Motor neuron (in vitro differentiated cells): ENCODE measurements around the gene GPR62. TPM values are rescaled to one million over a fixed set of nuclear protein-coding genes. Genes with fewer than 3 reads are reported as not detected.
A peak's percentile ranks its signal among the peaks of the same experiment; 100 is the strongest.
"Not testable (repeated sequence)": the region's sequence is repeated elsewhere in the genome, so short reads cannot be mapped to it uniquely, and the experiment has no call there.

Source experiments
- ATAC-seq, 8 experiments: fragments of 200-7000 bp; cut with Tn5 transposase; replicated peaks in 6 of 8; 2 replicates each; pipeline ENCODE4 v1.8.0; 2021; ENCODE audit warnings: mild to moderate bottlenecking in 8 of 8, moderate library complexity in 8 of 8
- H3K27ac ChIP-seq, 2 donors: fragments of 250-450 bp; sonication (Bioruptor Pico); 2 replicates each; pipeline ENCODE4 v1.9.0; 2021; ENCODE audit warnings: antibody characterized with exemption in 2 of 2, mild to moderate bottlenecking in 2 of 2, moderate library complexity in 1 of 2
- H3K4me1 ChIP-seq, 2 donors: fragments of 250-450 bp; sonication (Bioruptor Pico); replicated peaks in 1 of 2; 2 replicates each; pipeline ENCODE4 v1.6.1; 2021; ENCODE audit warnings: antibody characterized with exemption in 2 of 2, mild to moderate bottlenecking in 2 of 2, moderate library complexity in 1 of 2
- H3K4me3 ChIP-seq, 5 donors: fragments of 250-450 bp; sonication (Bioruptor Pico); 2 replicates each; pipeline ENCODE4 v1.9.0; 2021; ENCODE audit warnings: antibody characterized with exemption in 5 of 5, mild to moderate bottlenecking in 5 of 5, moderate library complexity in 4 of 5
- WGBS, 10 experiments: fragments of 450-650 bp; shearing (Covaris generic); methylation state at CpG; one replicate each; pipeline ENCODE4 v1.0.0; 2022; 5-methylcytosine and 5-hydroxymethylcytosine counted together
- in situ Hi-C, 9 experiments: fragments of 400-800 bp; cut with MboI; loops; one replicate each; pipeline ENCODE4 v1.15.0; 2021; ENCODE audit warnings: low sequenced_read_pairs in 9 of 9, low pct_unique_long_range_greater_than_20kb in 2 of 9; ENCODE audit not compliant: unreplicated experiment in 9 of 9
- total RNA-seq, 8 experiments: library from RNA; unstranded; fragments of 300-600 nt; gene quantifications; 2 replicates each; pipeline versions ENCODE4 v1.2.3 to v1.2.4, GENCODE V29; 2022

The GPR62 gene, protein sequence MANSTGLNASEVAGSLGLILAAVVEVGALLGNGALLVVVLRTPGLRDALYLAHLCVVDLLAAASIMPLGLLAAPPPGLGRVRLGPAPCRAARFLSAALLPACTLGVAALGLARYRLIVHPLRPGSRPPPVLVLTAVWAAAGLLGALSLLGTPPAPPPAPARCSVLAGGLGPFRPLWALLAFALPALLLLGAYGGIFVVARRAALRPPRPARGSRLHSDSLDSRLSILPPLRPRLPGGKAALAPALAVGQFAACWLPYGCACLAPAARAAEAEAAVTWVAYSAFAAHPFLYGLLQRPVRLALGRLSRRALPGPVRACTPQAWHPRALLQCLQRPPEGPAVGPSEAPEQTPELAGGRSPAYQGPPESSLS
- 1 to 10 TPM in 1 of 8 experiments, under 1 TPM in 6, not detected in 1; 0.25 to 2.3 (median 0.66) TPM for total RNA-seq

DNA sequence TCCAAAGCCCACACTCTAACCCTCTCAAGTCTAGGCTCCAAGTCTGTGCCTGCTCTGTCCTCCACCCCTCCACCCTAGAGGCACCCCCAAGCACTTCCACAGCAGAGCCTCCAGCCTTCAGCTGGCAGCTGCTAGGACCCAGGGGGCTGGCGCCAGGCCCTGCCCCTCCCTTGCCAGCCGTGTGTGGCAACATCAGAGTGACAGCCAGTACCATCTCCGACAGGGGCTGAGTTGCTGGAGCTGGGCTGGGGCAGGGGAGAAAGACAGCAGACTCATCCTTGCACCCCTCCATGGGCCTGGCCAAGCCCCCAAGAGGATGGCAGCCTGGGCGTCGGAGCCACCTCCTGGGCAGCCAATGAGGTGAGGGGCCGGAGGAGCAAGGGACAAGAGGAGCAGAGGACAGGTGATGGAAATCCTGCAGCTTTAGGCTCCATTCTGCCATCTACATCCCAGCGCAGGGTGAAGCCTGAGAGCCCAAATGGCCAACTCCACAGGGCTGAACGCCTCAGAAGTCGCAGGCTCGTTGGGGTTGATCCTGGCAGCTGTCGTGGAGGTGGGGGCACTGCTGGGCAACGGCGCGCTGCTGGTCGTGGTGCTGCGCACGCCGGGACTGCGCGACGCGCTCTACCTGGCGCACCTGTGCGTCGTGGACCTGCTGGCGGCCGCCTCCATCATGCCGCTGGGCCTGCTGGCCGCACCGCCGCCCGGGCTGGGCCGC is at the start of gene GPR62:
Gene GPR62, plus strand, starts transcription at position 207 of the 718 bp plus-strand sequence. Its CDS starts 272 bp downstream, at position 479.
- ATAC-seq, result peak in 5 of 8 experiments; percentile 1 to 10 (median 3)
- no peak within 1 kb of the TSS for H3K27ac ChIP-seq

DNA sequence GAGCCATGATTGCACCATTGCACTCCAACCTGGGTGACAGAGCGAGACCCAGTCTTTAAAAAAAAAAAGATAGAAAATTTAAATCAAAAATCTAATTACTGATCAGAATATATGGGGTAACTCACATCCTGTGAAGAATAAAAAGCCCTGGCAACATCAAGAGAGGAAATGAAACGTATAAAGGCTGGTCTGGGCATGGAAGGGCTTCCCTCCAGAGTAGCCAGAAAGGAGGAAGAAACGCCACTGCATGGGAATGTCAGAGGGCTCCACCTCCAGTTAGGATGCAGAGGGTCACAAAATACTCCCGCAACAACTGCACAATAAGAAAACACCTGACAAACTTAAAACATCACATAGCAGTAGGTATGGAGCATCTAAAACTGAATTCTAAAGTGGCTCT is 47.2 kb upstream of the GPR62 start:
- in situ Hi-C loops, result no loop called here
- no peaks in the 10 kb centered on the region for H3K4me1 ChIP-seq
- no peak overlapping the region for H3K4me3 ChIP-seq
- no peak for ATAC-seq
- WGBS, 10 experiments, result 6 to 100% (median 79%) methylated on average over 1 to 4 of the region's 4 CpGs; no CpG with 5 or more reads in 1 of the 10 experiments
- no peak overlapping the region for H3K27ac ChIP-seq

More for the DNA sequence above, at the start of gene GPR62:
- in situ Hi-C loops, result no loop called here
- H3K4me1 ChIP-seq, result peaks cover 4 to 8% of the 10 kb centered on the region in 2 donors
- WGBS, 10 experiments, result 57 to 61% methylated on average over 5 to 7 of the region's 33 CpGs; no CpG with 5 or more reads in 8 of the 10 experiments
- H3K4me3 ChIP-seq, result peak within 1 kb of the TSS in 1 of 5 donors; percentile 2

DNA sequence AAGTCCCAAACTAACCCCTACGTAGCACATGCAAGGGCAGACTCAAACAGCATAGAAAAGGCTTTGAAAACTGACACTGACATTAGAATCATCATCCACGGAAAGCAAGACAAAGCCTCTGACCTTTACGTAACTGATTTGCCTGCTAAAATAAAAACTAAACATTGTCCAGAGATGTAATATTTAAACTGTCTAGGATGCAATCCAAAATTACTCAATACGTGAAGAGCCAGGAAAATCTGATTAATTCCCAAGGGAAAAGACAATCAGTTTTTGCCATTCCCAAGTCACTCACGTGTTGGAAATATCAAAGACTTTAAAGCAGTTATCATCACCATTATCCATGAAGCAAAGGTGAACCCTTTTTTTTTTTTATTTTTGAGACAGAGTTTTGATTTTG is 38.8 kb upstream of the GPR62 start:
- Histone ChIP-seq H3K27ac (no peak overlapping the region), H3K4me1 (no peaks in the 10 kb centered on the region), H3K4me3 (no peak overlapping the region)
- no peak for ATAC-seq
- in situ Hi-C loops, result no loop called here
- 7 to 92% (median 66%) methylated on average over 2 to 5 of the region's 5 CpGs; no CpG with 5 or more reads in 1 of the 10 experiments for WGBS, 10 experiments

DNA sequence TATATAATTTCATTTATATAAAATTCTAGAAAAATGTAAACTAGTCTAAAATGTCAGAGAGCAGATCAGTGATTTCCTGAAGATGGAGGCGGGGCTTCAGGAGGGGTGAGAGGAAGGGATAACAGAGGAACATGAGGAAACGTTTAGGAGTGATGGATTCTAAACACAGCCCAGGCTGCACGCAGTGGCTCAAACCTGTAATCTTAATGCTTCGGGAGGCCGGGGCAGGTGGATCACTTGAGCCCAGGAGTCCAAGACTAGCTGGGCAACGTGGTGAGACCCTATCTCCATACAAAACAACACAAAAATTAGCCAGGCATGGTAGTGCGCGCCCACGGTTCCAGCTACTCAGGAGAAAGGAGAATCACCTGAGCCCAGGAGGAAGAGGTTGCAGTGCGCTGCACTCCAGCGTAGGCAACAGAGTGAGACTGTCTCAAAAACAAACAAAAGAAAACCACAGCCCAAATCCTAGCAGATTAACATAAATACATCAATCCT is 34.1 kb upstream of the GPR62 start:
- no peak for ATAC-seq
- 30 to 100% (median 79%) methylated on average over 1 to 10 of the region's 11 CpGs; no CpG with 5 or more reads in 1 of the 10 experiments for WGBS, 10 experiments
- Histone ChIP-seq H3K4me3 (no peak overlapping the region), H3K4me1 (no peaks in the 10 kb centered on the region), H3K27ac (no peak overlapping the region)
- in situ Hi-C loops, result no loop called here

DNA sequence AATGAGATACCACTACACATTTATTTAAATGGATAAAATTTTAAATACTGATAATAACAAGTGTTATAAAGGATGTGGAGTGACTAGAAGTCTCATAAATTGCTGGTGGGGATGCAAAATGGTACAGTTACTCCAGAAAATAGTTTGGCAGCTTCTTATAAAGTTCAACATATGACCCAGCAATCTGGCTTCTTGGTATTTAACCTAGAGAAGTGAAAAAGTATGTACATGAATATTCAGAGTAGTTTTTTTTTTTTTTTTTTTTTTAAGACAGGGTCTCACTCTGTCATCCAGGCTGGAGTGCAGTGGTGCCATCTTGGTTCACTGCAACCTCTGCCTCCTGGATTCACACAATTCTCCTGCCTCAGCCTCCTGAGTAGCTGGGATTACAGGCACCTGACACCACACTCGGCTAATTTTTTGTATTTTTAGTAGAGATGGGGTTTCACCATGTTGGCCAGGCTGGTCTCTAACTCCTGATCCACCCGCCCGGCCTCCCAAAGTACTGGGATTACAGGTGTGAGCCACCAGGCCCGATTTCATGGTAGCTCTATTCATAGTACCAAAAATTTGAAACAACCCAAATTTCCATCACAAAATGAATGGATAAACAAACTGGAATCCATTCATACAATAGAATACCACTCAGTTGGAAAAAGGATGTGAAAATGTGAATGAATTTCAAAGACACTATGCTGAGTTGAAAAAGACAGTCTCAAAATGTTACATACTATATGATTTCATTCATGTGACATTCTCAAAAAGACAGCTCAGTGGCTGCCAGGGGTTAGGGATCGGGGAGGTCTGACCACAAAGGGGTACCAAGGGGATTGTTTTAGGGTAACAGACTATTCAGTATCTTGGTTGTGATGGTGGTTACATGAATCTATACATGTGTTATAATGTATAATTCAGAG is 27.9 kb upstream of the GPR62 start:
- Histone ChIP-seq H3K27ac (no peak overlapping the region), H3K4me1 (no peaks in the 10 kb centered on the region), H3K4me3 (no peak overlapping the region)
- 40 to 100% (median 100%) methylated on average over 1 to 5 of the region's 5 CpGs; no CpG with 5 or more reads in 2 of the 10 experiments for WGBS, 10 experiments
- no peak for ATAC-seq
- in situ Hi-C loops, result no loop called here

DNA sequence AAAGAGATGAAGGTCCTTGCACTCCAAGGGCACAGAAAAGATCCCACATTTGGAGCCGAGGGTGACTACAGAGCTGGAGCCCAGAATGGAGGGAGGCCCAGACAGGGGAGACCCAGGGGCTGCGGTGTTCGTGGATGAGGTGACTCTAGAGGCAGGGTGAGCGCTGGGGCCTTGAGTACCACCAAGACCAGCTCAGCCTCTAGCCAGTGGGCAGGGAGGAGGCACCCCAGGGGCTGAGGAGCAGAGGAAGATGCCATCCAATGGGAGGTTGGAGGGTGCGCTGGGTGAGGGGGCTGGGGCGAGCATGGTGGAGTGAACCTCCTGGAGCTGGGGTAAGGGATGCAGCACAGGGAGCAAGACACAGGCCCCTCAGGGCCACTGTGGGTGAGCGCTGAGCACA is 26.7 kb upstream of the GPR62 start:
- no peak for ATAC-seq
- WGBS, 10 experiments, result 61 to 92% (median 78%) methylated on average over 2 to 3 of the region's 7 CpGs; no CpG with 5 or more reads in 6 of the 10 experiments
- in situ Hi-C loops, result no loop called here
- no peak overlapping the region for H3K27ac ChIP-seq
- H3K4me3 ChIP-seq, result no peak overlapping the region
- no peaks in the 10 kb centered on the region for H3K4me1 ChIP-seq

DNA sequence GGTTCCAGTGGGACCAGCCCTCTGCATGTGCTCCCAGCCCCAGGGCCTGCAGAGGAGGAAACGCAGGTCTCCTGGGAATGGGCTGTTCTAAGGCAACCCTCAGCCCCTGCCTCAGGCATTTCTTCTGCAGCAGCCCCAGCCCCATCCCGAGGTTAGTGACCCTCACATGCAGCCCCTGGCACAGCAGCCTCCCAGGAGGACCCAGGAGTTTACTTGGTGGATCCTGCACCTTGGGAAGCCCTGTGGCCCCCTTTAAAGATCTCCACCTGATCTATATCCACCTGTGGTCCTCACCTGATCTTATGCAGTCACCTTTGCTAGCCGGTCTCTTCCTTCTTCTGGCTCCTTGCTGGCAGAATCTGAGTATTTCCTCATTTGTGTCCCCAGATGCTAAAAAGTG is 26.2 kb upstream of the GPR62 start:
- in situ Hi-C loops, H3K4me3 ChIP-seq, H3K4me1 ChIP-seq, H3K27ac ChIP-seq, ATAC-seq: not testable (repeated sequence)
- 70 to 100% (median 93%) methylated on average over 1 to 2 of the region's 3 CpGs; no CpG with 5 or more reads in 4 of the 10 experiments for WGBS, 10 experiments

DNA sequence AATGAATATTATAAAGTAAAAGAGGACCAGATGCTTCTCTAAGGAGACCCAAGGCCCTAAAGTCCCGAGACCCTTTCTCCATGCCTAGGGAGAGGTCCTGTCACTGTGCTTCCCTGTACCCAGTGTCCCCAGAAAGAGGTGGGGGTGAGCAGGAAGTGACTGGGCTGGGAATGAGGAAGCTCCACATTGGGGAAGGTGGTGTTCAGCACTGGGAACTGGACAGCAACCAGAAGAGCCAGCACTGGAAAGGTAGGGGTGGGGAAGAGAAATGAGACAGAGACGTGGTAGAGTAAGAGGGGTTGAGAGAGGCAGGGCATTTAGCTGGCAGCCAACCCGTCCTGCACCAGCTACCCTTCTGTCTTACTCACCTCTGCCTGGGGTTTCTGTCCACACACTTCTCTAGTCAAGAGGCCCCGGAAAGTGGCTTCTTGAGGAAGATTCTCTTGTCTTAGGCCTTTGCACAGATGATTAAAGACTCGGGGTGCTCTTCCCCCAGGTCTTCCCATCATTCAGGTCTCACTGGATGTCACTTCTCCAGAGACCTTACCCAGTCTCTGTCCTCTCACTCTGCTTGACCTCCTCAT is 25.7 kb upstream of the GPR62 start:
- Histone ChIP-seq H3K4me3 (no peak overlapping the region), H3K4me1 (no peaks in the 10 kb centered on the region), H3K27ac (no peak overlapping the region)
- in situ Hi-C loops, result no loop called here
- peak in 3 of 8 experiments; percentile 14 to 59 (median 21) for ATAC-seq
- WGBS, 10 experiments, result 43 to 100% (median 100%) methylated on average over 1 to 4 of the region's 5 CpGs; no CpG with 5 or more reads in 1 of the 10 experiments

DNA sequence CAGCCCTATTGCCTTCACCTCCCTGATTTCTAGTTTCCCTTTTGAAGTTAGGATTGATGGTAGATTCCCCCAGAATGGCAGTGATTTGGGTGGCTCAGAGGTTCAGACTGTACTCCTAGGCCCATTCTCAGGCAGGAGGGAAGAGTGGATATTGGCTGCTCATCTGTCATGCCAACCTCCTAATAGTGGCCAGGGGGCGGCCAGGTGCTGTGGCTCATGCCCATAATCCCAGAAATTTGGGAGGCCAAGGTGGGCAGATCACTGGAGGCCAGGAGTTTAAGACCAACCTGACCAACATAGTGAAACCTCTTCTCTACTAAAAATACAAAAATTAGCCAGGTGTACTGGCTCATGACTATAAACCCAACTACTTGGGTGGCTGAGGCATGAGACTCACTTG is 24.7 kb upstream of the GPR62 start:
- in situ Hi-C loops, result no loop called here
- ATAC-seq, result no peak
- H3K4me3 ChIP-seq, result no peak overlapping the region
- no peak overlapping the region for H3K27ac ChIP-seq
- WGBS, 10 experiments, result 100% methylated on average over 1 of the region's 1 CpG; no CpG with 5 or more reads in 7 of the 10 experiments
- no peaks in the 10 kb centered on the region for H3K4me1 ChIP-seq

DNA sequence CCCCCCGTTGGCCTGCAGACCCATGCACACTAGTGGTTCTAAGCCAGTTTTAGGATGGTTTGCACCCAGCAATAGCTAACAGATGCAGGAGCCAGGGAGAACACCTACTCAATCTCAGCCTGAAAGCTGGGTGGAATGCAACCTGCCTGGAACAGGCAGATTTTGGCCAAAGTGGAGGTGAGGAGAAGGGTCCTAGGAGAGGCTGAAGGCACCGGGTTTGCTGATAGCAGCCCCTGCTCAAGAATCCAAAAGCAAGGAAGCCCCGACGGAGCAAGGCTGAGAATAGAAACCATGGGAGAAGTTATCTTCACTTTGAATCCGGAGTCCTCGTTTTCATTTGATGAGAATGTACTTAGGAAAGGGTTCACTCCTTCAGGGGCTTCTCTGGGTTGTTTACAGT is 23.4 kb upstream of the GPR62 start:
- in situ Hi-C loops, result no loop called here
- ATAC-seq, result no peak
- 82 to 100% (median 90%) methylated on average over 1 to 5 of the region's 6 CpGs; no CpG with 5 or more reads in 3 of the 10 experiments for WGBS, 10 experiments
- no peaks in the 10 kb centered on the region for H3K4me1 ChIP-seq
- H3K4me3 ChIP-seq, result no peak overlapping the region
- H3K27ac ChIP-seq, result no peak overlapping the region

DNA sequence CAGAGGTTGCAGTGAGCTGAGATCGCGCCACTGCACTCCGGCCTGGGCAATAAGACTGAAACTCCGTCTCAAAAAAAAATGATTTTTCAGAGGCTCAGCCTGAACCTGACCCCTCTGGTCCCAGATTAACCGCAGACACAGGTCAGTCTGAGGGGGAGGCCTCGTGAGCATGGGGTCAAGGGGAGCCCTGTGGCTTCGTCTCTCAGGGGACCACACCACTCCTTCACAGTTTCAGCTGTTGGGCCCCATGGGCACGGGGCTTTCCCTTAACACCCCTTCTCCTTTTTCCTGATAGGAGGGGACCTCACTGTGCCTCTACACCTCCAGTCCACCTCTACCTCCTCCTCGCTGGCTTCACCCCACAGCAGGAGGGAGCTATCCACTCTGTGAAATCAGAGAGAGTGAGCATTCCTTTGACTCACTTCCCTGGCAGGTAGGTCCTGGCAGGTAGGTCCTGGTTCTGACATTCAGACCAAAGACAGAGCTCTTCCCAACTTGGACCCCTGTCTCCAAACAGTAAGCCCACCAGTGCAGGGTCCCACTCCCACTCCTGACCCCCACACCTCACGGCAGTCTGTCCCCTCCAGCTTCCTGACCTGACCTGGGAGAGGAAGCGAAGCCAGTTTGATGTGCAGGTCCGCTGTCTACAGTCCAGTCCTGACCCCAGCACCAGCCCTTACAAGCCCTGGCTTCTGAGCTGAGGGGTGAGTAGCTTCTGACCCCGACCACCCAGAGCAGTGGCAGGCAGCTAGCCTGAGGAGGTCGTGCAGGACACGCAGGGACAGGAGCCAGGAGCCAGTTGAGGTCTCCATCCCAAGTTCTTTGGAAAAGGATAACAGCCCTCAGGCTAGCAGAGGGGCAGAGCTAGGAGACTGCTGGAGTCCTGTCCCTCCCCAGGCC is 22.5 kb upstream of the GPR62 start:
- WGBS, 10 experiments, result 88 to 100% (median 92%) methylated on average over 2 to 6 of the region's 15 CpGs; no CpG with 5 or more reads in 7 of the 10 experiments
- Histone ChIP-seq H3K4me1 (no peaks in the 10 kb centered on the region), H3K27ac (no peak overlapping the region), H3K4me3 (no peak overlapping the region)
- no peak for ATAC-seq
- in situ Hi-C loops, result no loop called here
